Endothelial cell of umbilical vein (primary cell): Measurements from ENCODE around the gene CHST8. TPM values are rescaled to one million over a fixed set of nuclear protein-coding genes. Genes with fewer than 3 reads are reported as not detected.

Experiments
- BruUV-seq: library from RNA; stranded (reverse); fragments of 400-500 nt; replicated peaks from 2 replicates; lab custom pipeline; 2021; lab: Mats Ljungman, UMichigan
- CTCF ChIA-PET: fragments of 300-600, 350-600 bp; sonication (Branson Sonifier 250); formaldehyde crosslinking; loops from one replicate; lab custom pipeline; 2021; ENCODE audit warnings: antibody characterized with exemption, inconsistent platforms; lab: Charles Lee
- POLR2A ChIA-PET: fragments of 300-600, 350-600 bp; sonication (Branson Sonifier 250); formaldehyde crosslinking; loops from one replicate; lab custom pipeline; 2021; ENCODE audit warnings: antibody characterized with exemption, inconsistent platforms; lab: Charles Lee
- DNase-seq: peaks from one replicate; pipeline ENCODE4 v3.0.0-alpha.2; 2011; ENCODE audit warnings: low read depth, low spot score
- FAIRE-seq: peaks from 2 replicates; lab custom pipeline; 2011; peaks lifted over from hg19 to GRCh38; lab: Jason Lieb, UNC
- H2AFZ ChIP-seq: 2 replicates; pipeline ENCODE4 v1.6.0; 2012; ENCODE audit warnings: low read depth, low read length, control low read depth, inconsistent platforms
- H3K27ac ChIP-seq: 2 replicates; pipeline ENCODE4 v1.5.1; 2011; ENCODE audit warnings: low read depth, mild to moderate bottlenecking, control low read depth, low read length, moderate library complexity; ENCODE audit not compliant: insufficient read depth
- H3K27me3 ChIP-seq, 2 experiments: 2 replicates each; pipeline versions ENCODE4 v1.6.0 to v1.6.1; 2011; ENCODE audit warnings: low read length in 2 of 2, mixed read lengths in 1 of 2; ENCODE audit not compliant: control insufficient read depth in 2 of 2, insufficient read depth in 2 of 2
- H3K36me3 ChIP-seq, 2 experiments: 2 replicates in 1 of 2; 3 replicates in 1 of 2; pipeline ENCODE4 v1.5.1; 2011; ENCODE audit warnings: low read length in 2 of 2, mild to moderate bottlenecking in 1 of 2, moderate library complexity in 1 of 2; ENCODE audit not compliant: control insufficient read depth in 2 of 2, insufficient read depth in 2 of 2; ENCODE audit errors: extremely low read depth in 1 of 2
- H3K4me1 ChIP-seq: 3 replicates; pipeline ENCODE4 v1.5.1; 2011; ENCODE audit warnings: mild to moderate bottlenecking, low read length; ENCODE audit not compliant: control insufficient read depth, insufficient read depth; ENCODE audit errors: extremely low read depth
- H3K4me2 ChIP-seq: 2 replicates; pipeline ENCODE4 v1.6.1; 2011; ENCODE audit warnings: low read length, control low read depth, mixed read lengths; ENCODE audit not compliant: insufficient read depth
- H3K4me3 ChIP-seq, 3 experiments: fragments of 200-600 bp in 1 of 3; sonication (generic), shearing (Covaris generic) in 1 of 3; replicated peaks in 1 of 3; 2 replicates each; pipeline ENCODE4 v1.5.1; 2011 to 2016; ENCODE audit warnings: control low read depth in 3 of 3, low read length in 3 of 3, mild to moderate bottlenecking in 2 of 3, inconsistent platforms in 1 of 3, low read depth in 1 of 3, moderate library complexity in 1 of 3; ENCODE audit not compliant: insufficient read depth in 1 of 3
- H3K79me2 ChIP-seq: 2 replicates; pipeline ENCODE4 v1.6.0; 2012; ENCODE audit warnings: low read length, inconsistent platforms; ENCODE audit not compliant: control insufficient read depth, insufficient read depth
- H3K9ac ChIP-seq: replicated peaks from 2 replicates; pipeline ENCODE3; 2011; ENCODE audit warnings: low read length, control low read depth; ENCODE audit not compliant: insufficient read depth; ENCODE audit errors: extremely low read depth
- H3K9me1 ChIP-seq: replicated peaks from 3 replicates; pipeline ENCODE4 v1.6.0; 2011; ENCODE audit warnings: mild to moderate bottlenecking, low read length; ENCODE audit not compliant: control insufficient read depth, insufficient read depth; ENCODE audit errors: extremely low read depth
- H3K9me3 ChIP-seq: replicated peaks from 2 replicates; pipeline ENCODE4 v1.5.1; 2012; ENCODE audit warnings: low read length, inconsistent platforms; ENCODE audit not compliant: control insufficient read depth, insufficient read depth
- H4K20me1 ChIP-seq: replicated peaks from 2 replicates; pipeline ENCODE3; 2011; ENCODE audit warnings: mild to moderate bottlenecking, low read length; ENCODE audit not compliant: control insufficient read depth, insufficient read depth; ENCODE audit errors: extremely low read depth
- CTCF ChIP-seq, 2 donors: IDR thresholded peaks; 1 replicate in 1 of 2; 2 replicates in 1 of 2; pipeline ENCODE4 v1.5.1; 2011; ENCODE audit warnings: low read length in 2 of 2, mild to moderate bottlenecking in 2 of 2, moderate library complexity in 2 of 2, control low read depth in 1 of 2, inconsistent platforms in 1 of 2, low read depth in 1 of 2; ENCODE audit not compliant: insufficient read depth in 1 of 2; ENCODE audit errors: extremely low read depth in 1 of 2
- EZH2 ChIP-seq: IDR thresholded peaks from 2 replicates; pipeline ENCODE4 v1.6.1; 2012; ENCODE audit warnings: borderline replicate concordance, low read depth, mild to moderate bottlenecking, moderate library complexity, low read length, inconsistent platforms; ENCODE audit not compliant: severe bottlenecking
- FOS ChIP-seq: IDR thresholded peaks from 2 replicates; pipeline ENCODE4 v1.6.1; 2011; ENCODE audit warnings: mild to moderate bottlenecking, low read length, moderate library complexity, borderline replicate concordance; ENCODE audit not compliant: insufficient read depth
- GATA2 ChIP-seq: IDR thresholded peaks from 2 replicates; pipeline ENCODE4 v1.7.0; 2011; ENCODE audit warnings: low read depth, mild to moderate bottlenecking, moderate library complexity, mixed read lengths, low read length; ENCODE audit not compliant: insufficient read length, insufficient read depth
- JUN ChIP-seq: IDR thresholded peaks from 2 replicates; pipeline ENCODE4 v1.6.1; 2011; ENCODE audit warnings: borderline replicate concordance, low read depth; ENCODE audit not compliant: insufficient read length, insufficient read depth
- MAX ChIP-seq: IDR thresholded peaks from 2 replicates; pipeline ENCODE4 v1.6.1; 2011; ENCODE audit not compliant: insufficient read depth, insufficient read length
- MYC ChIP-seq: IDR thresholded peaks from one replicate; pipeline ENCODE4 v1.6.1; 2011; ENCODE audit warnings: mild to moderate bottlenecking, low read depth, low read length
- POLR2A ChIP-seq: IDR thresholded peaks from 2 replicates; pipeline ENCODE4 v1.6.1; 2012; ENCODE audit warnings: low read depth, mild to moderate bottlenecking, control low read depth, low read length
- POLR2AphosphoS5 ChIP-seq: IDR thresholded peaks from 2 replicates; pipeline ENCODE4 v1.6.1; 2012; ENCODE audit warnings: low read depth, mild to moderate bottlenecking, control low read depth, low read length, moderate library complexity; ENCODE audit not compliant: insufficient read depth
- dilution Hi-C: fragments of 300-500 bp; cut with MboI; formaldehyde crosslinking; loops from one replicate; pipeline ENCODE4 v1.15.0; 2019; ENCODE audit warnings: low sequenced_read_pairs; ENCODE audit not compliant: extremely low pct_ligation_motif_present
- intact Hi-C: fragments of 100-400 bp; cut with micrococcal nuclease; formaldehyde crosslinking; loops from one replicate; pipeline ENCODE4 v1.10.0; 2022
- polyA plus RNA-seq, 4 experiments: library from polyadenylated mRNA; depleted of rRNA in 3 of 4; stranded (reverse) in 3 of 4; unstranded in 1 of 4; fragments of >200 nt; gene quantifications; 2 replicates each; pipeline versions ENCODE4 v1.2.1 to v1.2.3, GENCODE V29; 2011 to 2012; ENCODE audit warnings: missing spikeins in 1 of 4
- total RNA-seq: library from RNA; stranded (reverse); gene quantifications from 2 replicates; pipeline ENCODE4 v1.2.3, GENCODE V29; 2021

Gene CHST8
- total and polyA plus RNA-seq, 2 donors (not counting 3 experiments of a cell fraction or from before 2014, with no cell fraction given): not detected

- ChIA-PET POLR2A (no interaction called here), CTCF (interaction anchor here (1.4 kb wide), 1 partner anchor 274 kb away, joined by 11 read pairs; no protein-coding TSS in a partner anchor)
- no peak overlapping the region for H3K4me3 ChIP-seq
- dilution Hi-C loops (no loop called here), intact Hi-C loops (no loop called here)
- no peak overlapping the region for H3K27ac ChIP-seq
- FAIRE-seq (no peak), DNase-seq (no peak)
- no peaks in the 10 kb centered on the region for H3K4me1 ChIP-seq
- no peak overlapping the region for H2AFZ ChIP-seq
- TF ChIP-seq EZH2: no peak
- TF ChIP-seq MYC: no peak
- no peak for TF ChIP-seq MAX
- no peak for TF ChIP-seq JUN
- no peaks in the 10 kb centered on the region for H3K36me3 ChIP-seq
- H3K9ac ChIP-seq: no peak overlapping the region
- no TSS peak for BruUV-seq
- no peaks in the 10 kb centered on the region for H3K9me3 ChIP-seq
- no peaks in the 10 kb centered on the region for H3K9me1 ChIP-seq
- H3K4me2 ChIP-seq: no peak overlapping the region
- H4K20me1 ChIP-seq: no peaks in the 10 kb centered on the region
- H3K79me2 ChIP-seq: no peaks in the 10 kb centered on the region
- no peaks in the 10 kb centered on the region for H3K27me3 ChIP-seq
Measured at GRCh38 chr19:33704271-33704670, 82.5 kb downstream of the CHST8 start.

GRCh38 chr19:33705090-33705847 lies 83.5 kb downstream of the CHST8 start:
- BruUV-seq: no TSS peak
- H4K20me1 ChIP-seq: no peaks in the 10 kb centered on the region
- no peaks in the 10 kb centered on the region for H3K79me2 ChIP-seq
- H3K4me1 ChIP-seq: no peaks in the 10 kb centered on the region
- CTCF ChIA-PET: interaction anchor here (1.4 kb wide), 1 partner anchor 275 kb away, joined by 11 read pairs; no protein-coding TSS in a partner anchor
- dilution Hi-C loops: no loop called here
- no peak for TF ChIP-seq GATA2
- no peak for TF ChIP-seq CTCF (IDR thresholded peaks at IDR 0.05; ENCODE audit: extremely low read depth in 1 of 2, insufficient read depth in 1 of 2, low read depth in 1 of 2, low read length in 2 of 2)
- TF ChIP-seq FOS: no peak
- no peak for TF ChIP-seq POLR2A
- no peak for TF ChIP-seq MAX
- no peak for TF ChIP-seq POLR2AphosphoS5
- no peak for TF ChIP-seq JUN
- TF ChIP-seq EZH2: no peak
- no peak for TF ChIP-seq MYC
- DNase-seq: no peak
- H3K9me3 ChIP-seq: no peaks in the 10 kb centered on the region
- H2AFZ ChIP-seq: no peak overlapping the region
- H3K9me1 ChIP-seq: no peaks in the 10 kb centered on the region
- no peak overlapping the region for H3K4me2 ChIP-seq
- no peaks in the 10 kb centered on the region for H3K27me3 ChIP-seq
- intact Hi-C loops: no loop called here
- no peak overlapping the region for H3K9ac ChIP-seq
- no peak overlapping the region for H3K27ac ChIP-seq
- POLR2A ChIA-PET: no interaction called here
- H3K4me3 ChIP-seq: no peak overlapping the region
- no peak for FAIRE-seq
- no peaks in the 10 kb centered on the region for H3K36me3 ChIP-seq
